GM18868 (cell line): ENCODE measurements around the gene CYB5A.
"Not testable (repeated sequence)": the region's sequence is repeated elsewhere in the genome, so short reads cannot be mapped to it uniquely, and the experiment has no call there.

ENCODE experiments used
- ATAC-seq: cut with Tn5 transposase; IDR thresholded peaks from one replicate; pipeline ENCODE4 v1.9.1; 2021; ENCODE audit warnings: mild to moderate bottlenecking, moderate library complexity; ENCODE audit not compliant: unreplicated experiment

Gene CYB5A

GRCh38 chr18:74291771-74292540 is at the start of gene CYB5A:
Gene CYB5A (minus strand): TSS chr18:74291963. CDS start chr18:74291875, 88 bp downstream.
- peak; percentile 99 for ATAC-seq

DNA sequence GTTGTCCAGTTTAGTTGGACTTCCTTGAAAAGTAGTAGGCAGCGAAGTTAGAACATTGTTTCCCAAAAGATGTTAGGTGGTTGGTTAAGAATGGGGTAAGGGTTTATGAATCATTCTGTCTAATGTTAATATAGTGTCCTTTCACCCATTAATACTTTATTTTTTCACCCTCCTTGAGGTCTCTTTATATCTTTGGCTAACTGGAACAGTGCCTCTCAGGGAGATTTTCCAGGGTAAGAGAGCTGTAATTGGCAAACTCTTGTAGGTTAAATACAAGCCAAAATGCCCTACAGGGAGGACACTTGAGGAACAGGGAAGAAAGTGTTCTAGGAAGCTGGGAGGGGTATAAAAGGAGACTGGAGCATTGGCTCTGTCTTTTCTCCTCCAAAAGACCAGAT is 46.1 kb upstream of the CYB5A start:
- no peak for ATAC-seq

- no peak for ATAC-seq
Observed at GRCh38 chr18:74337155-74337911, 45.6 kb upstream of the CYB5A start.

DNA sequence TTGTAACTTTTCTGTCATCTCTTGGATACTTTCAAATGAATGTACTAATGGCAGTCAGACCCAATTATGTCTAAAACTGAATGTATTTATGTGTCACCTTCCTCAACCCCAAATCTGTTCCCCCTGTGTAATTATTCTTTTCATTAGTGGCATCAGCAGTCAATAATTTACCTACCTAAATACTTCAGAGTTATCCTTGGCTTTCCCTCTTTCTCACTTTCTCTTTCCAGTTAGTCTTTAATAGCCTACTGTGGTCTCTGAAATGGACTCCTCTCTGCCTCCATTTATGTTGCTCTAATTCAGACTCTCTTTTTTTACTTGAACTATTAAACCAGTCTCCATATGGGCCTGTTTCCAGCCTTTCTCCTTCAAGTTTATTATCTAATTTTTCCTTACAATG is 44.9 kb upstream of the CYB5A start:
- ATAC-seq = no peak

DNA sequence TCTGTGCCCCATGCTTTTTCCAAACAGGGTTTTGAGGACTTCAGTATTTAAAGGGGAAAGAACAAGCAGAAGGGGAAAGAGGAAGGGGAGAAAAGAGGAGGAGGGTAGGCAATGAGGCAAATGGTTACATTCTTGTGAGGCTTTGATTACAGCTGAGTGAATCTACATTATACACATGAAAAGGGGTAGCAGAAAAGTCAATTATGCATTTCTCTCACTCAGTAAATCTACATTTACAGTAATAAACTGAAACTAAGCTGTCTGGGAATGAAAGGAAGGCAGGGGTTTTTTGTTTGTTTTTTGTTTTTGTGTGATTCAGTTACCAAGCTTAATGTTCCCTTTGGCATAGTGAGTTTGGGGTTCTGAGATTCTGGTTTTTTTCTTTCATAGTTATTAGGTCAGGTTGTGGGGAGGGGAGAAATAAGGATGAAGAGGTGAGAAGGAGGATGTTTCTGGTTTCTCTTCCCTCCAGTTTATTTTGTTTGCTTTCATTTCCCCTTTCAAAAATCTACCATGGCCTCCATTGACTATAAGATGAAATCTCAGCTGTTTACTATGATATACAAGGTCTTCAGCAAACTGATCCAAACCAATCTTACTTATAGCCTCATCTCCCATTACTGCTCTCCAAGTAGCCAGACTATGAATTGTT is 42.6 kb upstream of the CYB5A start:
- peak; percentile 84 for ATAC-seq

GRCh38 chr18:74333091-74333490 is 41.3 kb upstream of the CYB5A start:
- no peak for ATAC-seq

GRCh38 chr18:74331404-74331803 is 39.6 kb upstream of the CYB5A start:
- no peak for ATAC-seq

- ATAC-seq = no peak
Observed at GRCh38 chr18:74329688-74330205, 38.0 kb upstream of the CYB5A start.

DNA sequence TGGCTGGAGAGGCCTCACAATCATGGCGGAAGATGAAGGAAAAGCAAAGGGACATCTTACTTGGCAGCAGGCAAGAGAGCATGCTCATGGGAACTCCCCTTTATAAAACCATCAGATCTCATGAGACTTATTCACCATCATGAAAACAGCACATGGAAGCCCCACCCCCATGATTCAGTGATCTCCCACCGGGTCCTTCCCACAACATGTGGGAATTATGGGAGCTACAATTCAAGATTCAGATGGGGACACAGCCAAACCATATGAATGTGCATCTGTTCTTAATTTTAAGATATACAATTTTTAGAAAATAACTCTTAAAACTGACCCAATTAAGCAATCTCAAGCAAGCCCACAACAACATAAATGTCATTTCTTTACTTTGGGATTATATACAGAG is 36.4 kb upstream of the CYB5A start:
- no peak for ATAC-seq

GRCh38 chr18:74326791-74327190 is 35.0 kb upstream of the CYB5A start:
- ATAC-seq = not testable (repeated sequence)

- no peak for ATAC-seq
Observed at GRCh38 chr18:74326231-74326630, 34.5 kb upstream of the CYB5A start.

DNA sequence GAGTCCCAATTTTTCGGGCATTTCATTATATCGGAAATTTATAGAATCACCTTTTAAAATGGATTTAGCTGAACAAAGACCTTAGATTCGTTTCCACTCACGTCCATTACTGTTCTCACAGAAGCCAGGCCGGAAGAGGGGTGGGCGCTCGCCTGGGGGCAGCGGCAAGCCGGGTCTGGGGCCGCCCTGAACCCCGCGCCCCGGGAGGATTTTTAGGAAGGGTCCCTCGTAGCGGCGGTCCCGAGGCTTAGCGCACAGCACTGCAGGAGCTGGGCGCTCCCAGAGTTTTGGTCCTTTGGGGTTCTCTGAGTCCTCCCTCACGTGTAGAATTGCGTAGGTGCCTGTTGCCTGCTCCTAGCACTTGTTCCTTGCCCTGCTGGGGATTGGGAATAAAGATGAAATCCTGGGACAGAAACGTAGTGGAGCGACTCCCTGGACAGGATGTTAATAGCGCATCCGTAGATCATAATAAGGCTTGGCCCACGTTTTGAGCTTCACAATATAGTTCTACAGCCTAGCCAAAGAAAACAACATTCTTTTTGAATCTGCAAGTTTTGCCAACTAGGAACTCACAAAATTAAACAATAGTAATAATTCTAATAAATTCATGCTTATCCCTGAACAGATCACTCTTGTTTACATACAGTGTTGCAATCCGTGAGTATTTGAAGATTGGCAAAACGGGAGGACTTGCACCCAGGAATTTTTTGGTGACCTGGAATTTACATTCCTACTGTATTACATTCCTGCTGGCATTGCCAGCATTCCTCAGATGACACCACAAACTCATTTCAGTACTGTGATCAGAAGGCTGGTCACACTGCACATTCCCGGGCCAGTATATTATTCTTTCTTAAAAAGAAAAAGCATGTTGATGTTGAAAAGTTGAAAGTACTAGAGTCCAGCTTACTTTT is 24.8 kb upstream of the CYB5A start:
- ATAC-seq = no peak

- ATAC-seq = no peak
Observed at GRCh38 chr18:74315464-74316256, 23.9 kb upstream of the CYB5A start, which contains the start of gene C18orf63. Gene C18orf63 (plus strand): TSS chr18:74315839. CDS start chr18:74317866, 2,027 bp downstream.

DNA sequence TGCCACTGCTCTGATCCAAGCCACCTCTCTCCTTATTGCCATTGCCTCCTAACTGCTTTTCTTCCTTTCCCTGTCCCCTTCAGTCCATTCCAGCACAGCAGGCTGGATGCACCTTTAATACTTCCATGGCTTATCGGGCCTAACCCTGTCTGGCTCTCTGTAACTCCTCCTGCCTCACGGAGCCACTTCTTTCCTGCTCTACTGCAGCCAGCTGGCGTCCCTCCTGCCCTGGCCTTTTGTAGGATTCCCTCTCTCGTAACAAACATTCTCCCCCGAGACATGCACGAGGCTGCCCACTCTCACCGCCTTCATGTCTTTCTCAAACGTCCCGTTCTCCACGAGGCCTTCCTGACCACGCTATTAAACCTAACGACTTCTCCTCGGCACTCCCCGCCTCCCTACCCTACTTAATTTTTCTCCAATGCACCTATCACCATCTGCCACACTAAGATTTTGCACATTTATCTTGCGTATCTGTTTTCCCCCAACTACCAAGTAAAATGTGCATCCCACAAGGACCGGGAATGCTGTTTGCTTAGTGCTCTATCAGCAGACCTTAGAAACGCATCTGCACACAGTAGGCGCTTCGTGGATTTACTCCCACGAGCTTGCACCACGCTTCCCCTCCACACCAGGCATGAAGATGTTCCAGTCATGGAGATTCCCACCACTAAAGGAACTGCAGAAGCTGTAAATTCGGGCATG is 23.1 kb upstream of the CYB5A start:
- ATAC-seq = no peak

DNA sequence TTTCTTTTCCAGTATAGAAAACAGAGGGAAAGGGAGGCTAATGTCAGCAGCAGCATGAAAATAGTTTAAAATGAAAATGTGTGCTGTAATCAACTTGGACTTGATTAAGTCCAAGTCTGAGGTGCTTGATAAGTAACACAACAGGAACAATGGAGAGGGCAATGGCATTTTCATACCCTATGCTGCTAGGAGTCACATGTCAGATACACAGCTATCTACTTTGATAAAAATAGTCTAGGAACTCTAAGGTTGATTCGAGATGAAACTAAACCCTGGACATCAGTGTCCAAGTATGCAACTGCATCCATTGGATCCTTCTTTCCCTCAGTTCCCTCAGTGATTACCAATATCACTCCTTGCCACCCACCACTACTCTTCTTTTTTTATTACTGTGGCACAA is 19.2 kb upstream of the CYB5A start:
- no peak for ATAC-seq

DNA sequence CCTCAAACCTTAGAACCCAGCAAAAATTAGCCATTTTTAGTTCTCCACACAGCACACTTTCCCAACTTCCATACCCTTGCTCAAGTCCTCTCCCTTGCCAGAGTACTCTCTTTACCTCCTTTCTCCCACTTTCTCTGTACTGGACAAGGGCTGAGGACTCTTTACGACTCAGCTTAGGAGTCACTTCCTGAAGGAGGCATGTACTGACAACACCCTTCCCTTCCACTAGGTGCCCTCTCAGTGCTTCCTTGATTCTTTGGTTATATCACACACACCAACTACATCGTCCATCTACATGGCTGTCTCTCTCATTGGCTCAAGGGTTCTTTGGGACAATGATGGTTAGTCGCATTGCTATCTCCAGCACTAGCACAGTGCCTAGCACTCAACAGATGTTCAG is 18.6 kb upstream of the CYB5A start:
- ATAC-seq = peak; percentile 95

DNA sequence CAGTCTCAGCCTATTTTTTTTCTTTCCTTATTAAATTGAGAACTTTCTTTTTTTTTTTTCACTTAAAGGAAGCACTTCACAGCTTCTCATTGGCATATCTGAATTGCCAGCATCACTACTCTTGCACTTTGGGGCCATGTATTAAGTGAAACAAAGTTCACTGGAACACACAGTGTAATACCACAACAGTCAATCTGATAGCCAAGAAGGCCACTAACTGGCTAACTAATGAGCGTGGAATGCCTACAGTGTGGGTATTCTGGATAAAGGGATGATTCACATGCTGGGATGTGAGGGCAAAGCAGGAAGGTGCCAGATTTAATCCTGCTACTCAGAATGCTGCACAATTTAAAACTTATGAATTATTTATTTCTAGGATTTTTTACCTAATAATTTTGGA is 12.2 kb upstream of the CYB5A start:
- ATAC-seq = no peak

GRCh38 chr18:74303306-74303705 is 11.5 kb upstream of the CYB5A start:
- no peak for ATAC-seq

GRCh38 chr18:74299746-74300145 is 8.0 kb upstream of the CYB5A start:
- ATAC-seq = no peak
